ENCODE results near the gene UCHL5. TPM values are rescaled to one million over a fixed set of nuclear protein-coding genes. Genes with fewer than 3 reads are reported as not detected.

UCHL5 gene
- total RNA-seq, 1 experiment from 2014 or later, result 49.3 TPM

DNA sequence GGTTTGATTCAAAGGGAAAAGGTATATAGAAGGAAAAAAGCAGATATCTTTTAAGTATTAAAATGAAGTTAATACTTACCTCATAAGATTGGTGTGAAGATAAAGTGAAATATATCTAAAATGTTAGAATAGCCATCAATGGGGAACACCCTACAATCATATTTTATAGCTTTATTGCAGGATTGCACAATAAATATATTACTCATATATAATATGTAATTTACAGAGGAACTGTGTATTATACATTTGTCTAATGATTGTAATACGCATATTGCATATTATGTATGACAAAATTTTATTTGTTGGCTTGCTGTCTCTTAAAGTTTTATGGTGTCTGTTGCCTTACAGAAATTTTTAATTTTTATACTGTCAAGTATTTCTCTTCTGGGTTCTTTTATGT lies 47.8 kb downstream of the UCHL5 start:
- CTCF ChIA-PET, result no interaction called here

DNA sequence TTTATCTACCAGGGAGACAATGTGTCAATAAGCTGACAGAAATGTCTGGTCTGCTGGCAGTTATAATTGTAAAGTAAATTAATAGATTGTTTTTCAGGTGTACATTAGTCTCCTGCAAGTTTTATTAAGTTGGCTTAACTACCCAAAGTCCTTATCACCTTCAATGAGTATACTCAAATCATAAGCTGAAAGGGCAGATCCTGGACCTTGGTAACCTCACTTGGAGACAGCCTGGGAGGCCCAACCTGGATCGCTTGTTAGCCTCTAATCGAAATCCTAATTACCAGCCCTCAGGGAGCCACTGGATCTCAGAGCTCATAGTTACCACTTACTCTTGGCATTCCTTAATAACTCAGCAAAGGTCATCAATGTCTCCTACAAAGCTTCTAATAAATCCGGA lies 49.7 kb downstream of the UCHL5 start:
- intact Hi-C loops (cut with micrococcal nuclease; ENCODE audit: unreplicated experiment), result no loop called here
- Histone ChIP-seq H3K4me3 (no peak overlapping the region), H3K4me1 (replicated peaks; ENCODE audit: insufficient read depth) (no peaks in the 10 kb centered on the region), H3K27ac (no peak overlapping the region), H2AFZ (no peak overlapping the region), H3K27me3 (ENCODE audit: insufficient read depth, low read depth) (no peaks in the 10 kb centered on the region), H3K36me3 (ENCODE audit: low read depth) (no peaks in the 10 kb centered on the region), H4K20me1 (ENCODE audit: insufficient read depth) (no peaks in the 10 kb centered on the region; the same call in 1 of the 2 replicates), H3K4me2 (no peak overlapping the region), H3K9me3 (ENCODE audit: insufficient read depth, low read depth) (no peaks in the 10 kb centered on the region), H3F3A (ENCODE audit: insufficient read depth, low read depth) (no peaks in the 10 kb centered on the region; the same call in 1 of the 2 replicates), H3K9me2 (ENCODE audit: insufficient read depth) (no peaks in the 10 kb centered on the region), H3K79me2 (ENCODE audit: low read depth) (no peaks in the 10 kb centered on the region)
- no TSS peak for BruUV-seq (replicated peaks)
- TF ChIP-seq EZH2 (IDR thresholded peaks at IDR 0.05; ENCODE audit: low read depth), result no peak
- TF ChIP-seq, protein P1, sequence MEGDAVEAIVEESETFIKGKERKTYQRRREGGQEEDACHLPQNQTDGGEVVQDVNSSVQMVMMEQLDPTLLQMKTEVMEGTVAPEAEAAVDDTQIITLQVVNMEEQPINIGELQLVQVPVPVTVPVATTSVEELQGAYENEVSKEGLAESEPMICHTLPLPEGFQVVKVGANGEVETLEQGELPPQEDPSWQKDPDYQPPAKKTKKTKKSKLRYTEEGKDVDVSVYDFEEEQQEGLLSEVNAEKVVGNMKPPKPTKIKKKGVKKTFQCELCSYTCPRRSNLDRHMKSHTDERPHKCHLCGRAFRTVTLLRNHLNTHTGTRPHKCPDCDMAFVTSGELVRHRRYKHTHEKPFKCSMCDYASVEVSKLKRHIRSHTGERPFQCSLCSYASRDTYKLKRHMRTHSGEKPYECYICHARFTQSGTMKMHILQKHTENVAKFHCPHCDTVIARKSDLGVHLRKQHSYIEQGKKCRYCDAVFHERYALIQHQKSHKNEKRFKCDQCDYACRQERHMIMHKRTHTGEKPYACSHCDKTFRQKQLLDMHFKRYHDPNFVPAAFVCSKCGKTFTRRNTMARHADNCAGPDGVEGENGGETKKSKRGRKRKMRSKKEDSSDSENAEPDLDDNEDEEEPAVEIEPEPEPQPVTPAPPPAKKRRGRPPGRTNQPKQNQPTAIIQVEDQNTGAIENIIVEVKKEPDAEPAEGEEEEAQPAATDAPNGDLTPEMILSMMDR (conservative IDR thresholded peaks at IDR 0.05), result no peak
- ChIA-PET CTCF (no interaction called here), POLR2A (ENCODE audit: unreplicated experiment) (no interaction called here)
- no peak for DNase-seq

More for the DNA sequence above, 47.8 kb downstream of the UCHL5 start:
- Histone ChIP-seq H3K4me2 (no peak overlapping the region), H3K36me3 (ENCODE audit: low read depth) (no peaks in the 10 kb centered on the region), H3F3A (ENCODE audit: insufficient read depth, low read depth) (no peaks in the 10 kb centered on the region; the same call in 1 of the 2 replicates), H3K4me1 (replicated peaks; ENCODE audit: insufficient read depth) (no peaks in the 10 kb centered on the region), H3K9me3 (ENCODE audit: insufficient read depth, low read depth) (no peaks in the 10 kb centered on the region), H3K9me2 (ENCODE audit: insufficient read depth) (no peaks in the 10 kb centered on the region), H3K4me3 (no peak overlapping the region), H3K27me3 (ENCODE audit: insufficient read depth, low read depth) (no peaks in the 10 kb centered on the region), H4K20me1 (ENCODE audit: insufficient read depth) (no peaks in the 10 kb centered on the region), H3K79me2 (ENCODE audit: low read depth) (no peaks in the 10 kb centered on the region), H3K27ac (no peak overlapping the region), H2AFZ (no peak overlapping the region)
- BruUV-seq (replicated peaks), result no TSS peak
- DNase-seq, result no peak
- intact Hi-C loops (cut with micrococcal nuclease; ENCODE audit: unreplicated experiment), result loop anchor here (10.0 kb wide), 1 partner anchor 397 kb away; no protein-coding TSS in a partner anchor
- TF ChIP-seq, protein P1 (conservative IDR thresholded peaks at IDR 0.05), result no peak
- TF ChIP-seq EZH2 (IDR thresholded peaks at IDR 0.05; ENCODE audit: low read depth), result no peak
- POLR2A ChIA-PET (ENCODE audit: unreplicated experiment), result no interaction called here

DNA sequence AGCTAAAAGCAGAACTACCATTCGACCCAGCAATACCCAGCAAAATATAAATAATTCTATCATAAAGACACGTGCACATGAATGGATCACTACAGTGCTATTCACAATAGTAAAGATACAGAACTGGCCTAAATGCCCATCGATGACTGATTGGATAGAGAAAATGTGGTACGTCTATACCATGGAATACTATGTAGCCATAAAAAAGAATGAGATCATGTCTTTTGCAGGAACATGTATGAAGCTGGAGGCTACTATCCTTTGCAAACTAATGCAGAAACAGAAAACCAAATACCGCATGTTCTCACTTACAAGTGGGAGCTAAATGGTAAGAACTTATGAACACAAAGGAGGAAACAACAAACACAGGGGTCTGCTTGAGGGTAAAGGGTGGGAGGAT lies 53.4 kb downstream of the UCHL5 start:
- no peak overlapping the region for H3K4me2 ChIP-seq
- H3F3A ChIP-seq (ENCODE audit: insufficient read depth, low read depth), result no peaks in the 10 kb centered on the region; the same call in 1 of the 2 replicates
- BruUV-seq (replicated peaks), result no TSS peak
- H3K4me3 ChIP-seq, result no peak overlapping the region
- H3K79me2 ChIP-seq (ENCODE audit: low read depth), result no peaks in the 10 kb centered on the region
- H2AFZ ChIP-seq, result no peak overlapping the region
- no peak overlapping the region for H3K27ac ChIP-seq
- CTCF ChIA-PET, result no interaction called here
- POLR2A ChIA-PET (ENCODE audit: unreplicated experiment), result no interaction called here
- TF ChIP-seq, protein P1 (conservative IDR thresholded peaks at IDR 0.05), result no peak
- no peak for TF ChIP-seq EZH2 (IDR thresholded peaks at IDR 0.05; ENCODE audit: low read depth)
- H3K36me3 ChIP-seq (ENCODE audit: low read depth), result no peaks in the 10 kb centered on the region
- no peaks in the 10 kb centered on the region for H3K4me1 ChIP-seq (replicated peaks; ENCODE audit: insufficient read depth)
- no peak for DNase-seq
- no peaks in the 10 kb centered on the region for H3K9me3 ChIP-seq (ENCODE audit: insufficient read depth, low read depth)
- H3K27me3 ChIP-seq (ENCODE audit: insufficient read depth, low read depth), result no peaks in the 10 kb centered on the region
- H4K20me1 ChIP-seq (ENCODE audit: insufficient read depth), result no peaks in the 10 kb centered on the region; the same call in 1 of the 2 replicates
- intact Hi-C loops (cut with micrococcal nuclease; ENCODE audit: unreplicated experiment), result no loop called here
- no peaks in the 10 kb centered on the region for H3K9me2 ChIP-seq (ENCODE audit: insufficient read depth)
